Upper lobe of left lung (tissue), 4 donors: ENCODE data around the gene CSKMT.

Experiments
- CTCF ChIP-seq, 6 experiments: fragments of 450-650 bp in 4 of 6; fragments of 200-600 bp in 2 of 6; sonication (generic) in 2 of 6; IDR thresholded peaks; one replicate each; pipeline ENCODE4 v1.5.1; 2016 to 2019; ENCODE audit warnings: antibody characterized with exemption in 6 of 6
- EP300 ChIP-seq, 4 donors: sonication (generic); formaldehyde crosslinking; IDR thresholded peaks; one replicate each; pipeline ENCODE4 v1.5.1; 2017; ENCODE audit warnings: antibody characterized with exemption in 4 of 4, control low read depth in 2 of 4
- POLR2A ChIP-seq, 4 donors: fragments of 450-650 bp; IDR thresholded peaks; one replicate each; pipeline ENCODE4 v1.5.1; 2016 to 2017; ENCODE audit warnings: antibody characterized with exemption in 4 of 4, mild to moderate bottlenecking in 2 of 4
- POLR2AphosphoS5 ChIP-seq, 2 donors: sonication (generic); formaldehyde crosslinking; IDR thresholded peaks; one replicate each; pipeline ENCODE4 v1.5.1; 2017; ENCODE audit warnings: antibody characterized with exemption in 2 of 2

- TF ChIP-seq EP300 (IDR thresholded peaks at IDR 0.05) (no peak), POLR2A (IDR thresholded peaks at IDR 0.05) (no peak), CTCF (IDR thresholded peaks at IDR 0.05) (no peak), POLR2AphosphoS5 (IDR thresholded peaks at IDR 0.05) (no peak)
Measured at GRCh38 chr11:62712861-62713260, 47.7 kb downstream of the CSKMT start.
